PC-9 (cell line): ENCODE data around the gene MRLN.
"Not testable (repeated sequence)": the region's sequence is repeated elsewhere in the genome, so short reads cannot be mapped to it uniquely, and the experiment has no call there.

ENCODE experiments used
- CTCF ChIP-seq: fragments of 200-600 bp; sonication (generic); conservative IDR thresholded peaks from 2 replicates; pipeline ENCODE4 v1.6.1; 2017; ENCODE audit warnings: mixed run types, antibody characterized with exemption, mild to moderate bottlenecking, moderate library complexity
- EZH2 ChIP-seq: fragments of 200-600 bp; sonication (generic); IDR thresholded peaks from 2 replicates; pipeline ENCODE4 v1.8.0; 2017; ENCODE audit warnings: antibody characterized with exemption, low read depth

- TF ChIP-seq CTCF, EZH2: not testable (repeated sequence)
Measured at GRCh38 chr10:59790080-59790479, 36.8 kb upstream of the MRLN start.
